ENCODE measurements around the gene GCNT1.
A peak's percentile ranks its signal among the peaks of the same experiment; 100 is the strongest.
"Not testable (repeated sequence)": the region's sequence is repeated elsewhere in the genome, so short reads cannot be mapped to it uniquely, and the experiment has no call there.

The GCNT1 gene

GRCh38 chr9:76458903-76459693 is at the start of gene GCNT1:
Gene GCNT1, plus strand, starts transcription at chr9:76459182. Its CDS starts 43,200 bp downstream, at chr9:76502382.
- peak; percentile 92 for DNase-seq

- DNase-seq, result no peak
Measured at GRCh38 chr9:76412638-76413037, 46.3 kb upstream of the GCNT1 start.

- DNase-seq, result no peak
Measured at GRCh38 chr9:76413658-76414057, 45.3 kb upstream of the GCNT1 start.

- DNase-seq, result no peak
Measured at GRCh38 chr9:76414661-76415060, 44.3 kb upstream of the GCNT1 start.

GRCh38 chr9:76415154-76415553 is 43.8 kb upstream of the GCNT1 start:
- DNase-seq, result no peak

GRCh38 chr9:76415731-76416130 is 43.3 kb upstream of the GCNT1 start:
- no peak for DNase-seq

GRCh38 chr9:76417394-76417793 is 41.6 kb upstream of the GCNT1 start:
- DNase-seq, result no peak

GRCh38 chr9:76419782-76420380 is 39.1 kb upstream of the GCNT1 start:
- DNase-seq, result peak; percentile 58

- no peak for DNase-seq
Measured at GRCh38 chr9:76423216-76424177, 35.5 kb upstream of the GCNT1 start.

- DNase-seq, result no peak
Measured at GRCh38 chr9:76424491-76424890, 34.5 kb upstream of the GCNT1 start.

- DNase-seq, result no peak
Measured at GRCh38 chr9:76425677-76426453, 33.1 kb upstream of the GCNT1 start.

- DNase-seq, result no peak
Measured at GRCh38 chr9:76426807-76427419, 32.1 kb upstream of the GCNT1 start.

GRCh38 chr9:76431601-76432000 is 27.4 kb upstream of the GCNT1 start:
- DNase-seq, result no peak

GRCh38 chr9:76433406-76433805 is 25.6 kb upstream of the GCNT1 start:
- DNase-seq, result no peak

- DNase-seq, result no peak
Measured at GRCh38 chr9:76433836-76434235, 25.1 kb upstream of the GCNT1 start.

GRCh38 chr9:76434897-76435296 is 24.1 kb upstream of the GCNT1 start:
- not testable (repeated sequence) for DNase-seq

GRCh38 chr9:76437017-76437699 is 21.8 kb upstream of the GCNT1 start:
- DNase-seq, result not testable (repeated sequence)

- peak; percentile 10 for DNase-seq
Measured at GRCh38 chr9:76438841-76439588, 20.0 kb upstream of the GCNT1 start.

GRCh38 chr9:76441551-76442322 is 17.2 kb upstream of the GCNT1 start:
- DNase-seq, result no peak

GRCh38 chr9:76443887-76444286 is 15.1 kb upstream of the GCNT1 start:
- DNase-seq, result no peak
